Embryonic facial prominence (tissue), 1 donor: ENCODE measurements around the gene MYADML2.
"Not testable (repeated sequence)": the region's sequence is repeated elsewhere in the genome, so short reads cannot be mapped to it uniquely, and the experiment has no call there.

Experiments used
- DNase-seq: peaks from one replicate; pipeline ENCODE4 v3.0.0-alpha.2; 2016; ENCODE audit errors: extremely low spot score

The MYADML2 gene

GRCh38 chr17:81947189-81947588, at the start of gene MYADML2:
Gene MYADML2 (minus strand): TSS chr17:81947233. CDS start chr17:81941741, 5,492 bp downstream.
- DNase-seq = no peak

GRCh38 chr17:81996232-81996756, 49.3 kb upstream of the MYADML2 start:
- DNase-seq = no peak

GRCh38 chr17:81995463-81996231, 48.6 kb upstream of the MYADML2 start:
- DNase-seq = no peak

- no peak for DNase-seq
Measured at GRCh38 chr17:81994593-81995462, 47.8 kb upstream of the MYADML2 start.

GRCh38 chr17:81993729-81994592, 46.9 kb upstream of the MYADML2 start:
- no peak for DNase-seq

GRCh38 chr17:81992306-81993102, 45.5 kb upstream of the MYADML2 start:
- DNase-seq = no peak

- DNase-seq = no peak
Measured at GRCh38 chr17:81991684-81992305, 44.8 kb upstream of the MYADML2 start.

- DNase-seq = no peak
Measured at GRCh38 chr17:81990836-81991683, 44.0 kb upstream of the MYADML2 start.

- no peak for DNase-seq
Measured at GRCh38 chr17:81987161-81987770, 40.2 kb upstream of the MYADML2 start.

- no peak for DNase-seq
Measured at GRCh38 chr17:81986606-81987005, 39.6 kb upstream of the MYADML2 start.

- DNase-seq = no peak
Measured at GRCh38 chr17:81984773-81985410, 37.9 kb upstream of the MYADML2 start.

- no peak for DNase-seq
Measured at GRCh38 chr17:81983639-81984373, 36.8 kb upstream of the MYADML2 start.

GRCh38 chr17:81983011-81983638, 36.1 kb upstream of the MYADML2 start:
- DNase-seq = no peak

GRCh38 chr17:81981511-81981910, 34.5 kb upstream of the MYADML2 start:
- not testable (repeated sequence) for DNase-seq

- no peak for DNase-seq
Measured at GRCh38 chr17:81980707-81981343, 33.8 kb upstream of the MYADML2 start.

GRCh38 chr17:81980122-81980521, 33.1 kb upstream of the MYADML2 start:
- DNase-seq = no peak
